ENCODE results near the gene ILDR1. TPM values are rescaled to one million over a fixed set of nuclear protein-coding genes. Genes with fewer than 3 reads are reported as not detected.

The ILDR1 gene
- polyA plus RNA-seq, 1 donor from 2014 or later: not detected

DNA sequence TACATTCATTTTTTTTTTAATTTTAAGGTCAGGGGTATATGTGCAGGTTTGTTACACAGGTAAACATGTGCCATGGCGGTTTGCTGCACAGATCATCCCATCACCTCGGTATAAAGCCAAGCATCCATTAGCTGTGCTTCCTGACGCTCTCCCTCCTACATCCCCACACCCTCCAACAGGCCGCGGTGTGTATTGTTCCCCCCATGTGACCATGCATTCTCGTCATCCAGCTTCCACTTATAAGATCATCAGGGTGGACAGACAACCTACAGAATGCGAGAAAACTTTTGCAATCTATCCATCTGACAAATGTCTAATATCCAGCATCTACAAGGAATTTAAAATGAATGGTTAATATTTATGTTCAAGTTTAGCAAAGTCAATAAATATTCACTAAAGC is 19.4 kb downstream of the ILDR1 start:
- Histone ChIP-seq H3F3A (ENCODE audit: insufficient read depth, low read length, poor library complexity, severe bottlenecking) (no peaks in the 10 kb centered on the region), H3K36me3 (ENCODE audit: insufficient read depth, low read length) (no peaks in the 10 kb centered on the region), H3K27ac (ENCODE audit: low read length) (no peak overlapping the region), H3K4me2 (ENCODE audit: low read length) (no peak overlapping the region), H3K9me2 (ENCODE audit: insufficient read depth, low read length) (no peaks in the 10 kb centered on the region), H3K9me3 (ENCODE audit: low read length) (no peaks in the 10 kb centered on the region), H3K79me2 (replicated peaks; ENCODE audit: insufficient read depth, low read length) (no peaks in the 10 kb centered on the region), H3K9ac (ENCODE audit: low read length) (no peak overlapping the region), H2AFZ (ENCODE audit: low read depth, low read length) (no peak overlapping the region), H3K4me3 (ENCODE audit: low read length) (no peak overlapping the region), H4K20me1 (ENCODE audit: insufficient read depth) (no peaks in the 10 kb centered on the region), H3K27me3 (ENCODE audit: insufficient read depth, low read depth, low read length) (no peaks in the 10 kb centered on the region)
- TF ChIP-seq, protein P1, sequence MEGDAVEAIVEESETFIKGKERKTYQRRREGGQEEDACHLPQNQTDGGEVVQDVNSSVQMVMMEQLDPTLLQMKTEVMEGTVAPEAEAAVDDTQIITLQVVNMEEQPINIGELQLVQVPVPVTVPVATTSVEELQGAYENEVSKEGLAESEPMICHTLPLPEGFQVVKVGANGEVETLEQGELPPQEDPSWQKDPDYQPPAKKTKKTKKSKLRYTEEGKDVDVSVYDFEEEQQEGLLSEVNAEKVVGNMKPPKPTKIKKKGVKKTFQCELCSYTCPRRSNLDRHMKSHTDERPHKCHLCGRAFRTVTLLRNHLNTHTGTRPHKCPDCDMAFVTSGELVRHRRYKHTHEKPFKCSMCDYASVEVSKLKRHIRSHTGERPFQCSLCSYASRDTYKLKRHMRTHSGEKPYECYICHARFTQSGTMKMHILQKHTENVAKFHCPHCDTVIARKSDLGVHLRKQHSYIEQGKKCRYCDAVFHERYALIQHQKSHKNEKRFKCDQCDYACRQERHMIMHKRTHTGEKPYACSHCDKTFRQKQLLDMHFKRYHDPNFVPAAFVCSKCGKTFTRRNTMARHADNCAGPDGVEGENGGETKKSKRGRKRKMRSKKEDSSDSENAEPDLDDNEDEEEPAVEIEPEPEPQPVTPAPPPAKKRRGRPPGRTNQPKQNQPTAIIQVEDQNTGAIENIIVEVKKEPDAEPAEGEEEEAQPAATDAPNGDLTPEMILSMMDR (IDR thresholded peaks at IDR 0.05; ENCODE audit: poor library complexity, severe bottlenecking): no peak
- TF ChIP-seq EZH2 (IDR thresholded peaks at IDR 0.05; ENCODE audit: borderline replicate concordance, insufficient read depth, low read length, poor library complexity, severe bottlenecking) (no peak), EP300 (conservative IDR thresholded peaks at IDR 0.05; ENCODE audit: poor library complexity, severe bottlenecking) (no peak), RAD21 (conservative IDR thresholded peaks at IDR 0.05) (no peak), POLR2AphosphoS5 (IDR thresholded peaks at IDR 0.05) (no peak), SMC3 (conservative IDR thresholded peaks at IDR 0.05; ENCODE audit: poor library complexity) (no peak), MXI1 (conservative IDR thresholded peaks at IDR 0.05; ENCODE audit: poor library complexity, severe bottlenecking) (no peak), TAF1 (IDR thresholded peaks at IDR 0.05; ENCODE audit: low read depth) (no peak)
- TF ChIP-seq, protein P2, sequence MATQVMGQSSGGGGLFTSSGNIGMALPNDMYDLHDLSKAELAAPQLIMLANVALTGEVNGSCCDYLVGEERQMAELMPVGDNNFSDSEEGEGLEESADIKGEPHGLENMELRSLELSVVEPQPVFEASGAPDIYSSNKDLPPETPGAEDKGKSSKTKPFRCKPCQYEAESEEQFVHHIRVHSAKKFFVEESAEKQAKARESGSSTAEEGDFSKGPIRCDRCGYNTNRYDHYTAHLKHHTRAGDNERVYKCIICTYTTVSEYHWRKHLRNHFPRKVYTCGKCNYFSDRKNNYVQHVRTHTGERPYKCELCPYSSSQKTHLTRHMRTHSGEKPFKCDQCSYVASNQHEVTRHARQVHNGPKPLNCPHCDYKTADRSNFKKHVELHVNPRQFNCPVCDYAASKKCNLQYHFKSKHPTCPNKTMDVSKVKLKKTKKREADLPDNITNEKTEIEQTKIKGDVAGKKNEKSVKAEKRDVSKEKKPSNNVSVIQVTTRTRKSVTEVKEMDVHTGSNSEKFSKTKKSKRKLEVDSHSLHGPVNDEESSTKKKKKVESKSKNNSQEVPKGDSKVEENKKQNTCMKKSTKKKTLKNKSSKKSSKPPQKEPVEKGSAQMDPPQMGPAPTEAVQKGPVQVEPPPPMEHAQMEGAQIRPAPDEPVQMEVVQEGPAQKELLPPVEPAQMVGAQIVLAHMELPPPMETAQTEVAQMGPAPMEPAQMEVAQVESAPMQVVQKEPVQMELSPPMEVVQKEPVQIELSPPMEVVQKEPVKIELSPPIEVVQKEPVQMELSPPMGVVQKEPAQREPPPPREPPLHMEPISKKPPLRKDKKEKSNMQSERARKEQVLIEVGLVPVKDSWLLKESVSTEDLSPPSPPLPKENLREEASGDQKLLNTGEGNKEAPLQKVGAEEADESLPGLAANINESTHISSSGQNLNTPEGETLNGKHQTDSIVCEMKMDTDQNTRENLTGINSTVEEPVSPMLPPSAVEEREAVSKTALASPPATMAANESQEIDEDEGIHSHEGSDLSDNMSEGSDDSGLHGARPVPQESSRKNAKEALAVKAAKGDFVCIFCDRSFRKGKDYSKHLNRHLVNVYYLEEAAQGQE (IDR thresholded peaks at IDR 0.05; ENCODE audit: borderline replicate concordance): no peak

DNA sequence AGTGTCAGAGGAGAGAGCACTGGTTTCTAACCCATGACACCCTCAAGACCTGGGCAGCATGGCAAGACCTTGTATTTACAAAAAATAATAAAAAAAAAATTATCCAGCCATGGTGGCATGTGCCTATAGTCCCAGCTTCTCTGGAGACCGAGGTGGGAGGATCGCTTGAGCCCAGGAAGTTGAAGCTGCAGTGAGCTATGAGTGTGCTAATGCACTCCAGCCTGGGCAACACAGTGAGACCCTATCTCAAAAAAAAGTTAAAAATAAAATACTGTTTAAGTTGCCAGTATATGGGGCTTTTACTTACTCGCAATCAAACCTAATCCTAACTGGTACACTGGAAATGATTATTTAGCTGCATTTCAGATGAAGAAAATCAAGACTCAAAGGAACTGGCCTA is 20.2 kb downstream of the ILDR1 start:
- no peaks in the 10 kb centered on the region for H3F3A ChIP-seq (ENCODE audit: insufficient read depth, low read length, poor library complexity, severe bottlenecking)
- H3K27ac ChIP-seq (ENCODE audit: low read length): no peak overlapping the region
- no peak overlapping the region for H3K4me2 ChIP-seq (ENCODE audit: low read length)
- no peaks in the 10 kb centered on the region for H3K9me2 ChIP-seq (ENCODE audit: insufficient read depth, low read length)
- no peaks in the 10 kb centered on the region for H4K20me1 ChIP-seq (ENCODE audit: insufficient read depth)
- H3K9ac ChIP-seq (ENCODE audit: low read length): no peak overlapping the region
- H3K9me3 ChIP-seq (ENCODE audit: low read length): no peaks in the 10 kb centered on the region
- TF ChIP-seq, protein P1 (IDR thresholded peaks at IDR 0.05; ENCODE audit: poor library complexity, severe bottlenecking): no peak
- TF ChIP-seq, protein P2 (IDR thresholded peaks at IDR 0.05; ENCODE audit: borderline replicate concordance): no peak
- TF ChIP-seq MXI1 (conservative IDR thresholded peaks at IDR 0.05; ENCODE audit: poor library complexity, severe bottlenecking): no peak
- TF ChIP-seq RAD21 (conservative IDR thresholded peaks at IDR 0.05): no peak
- no peak for TF ChIP-seq EP300 (conservative IDR thresholded peaks at IDR 0.05; ENCODE audit: poor library complexity, severe bottlenecking)
- no peak for TF ChIP-seq POLR2AphosphoS5 (IDR thresholded peaks at IDR 0.05)
- no peak for TF ChIP-seq TAF1 (IDR thresholded peaks at IDR 0.05; ENCODE audit: low read depth)
- no peak for TF ChIP-seq EZH2 (IDR thresholded peaks at IDR 0.05; ENCODE audit: borderline replicate concordance, insufficient read depth, low read length, poor library complexity, severe bottlenecking)
- TF ChIP-seq SMC3 (conservative IDR thresholded peaks at IDR 0.05; ENCODE audit: poor library complexity): no peak
- no peaks in the 10 kb centered on the region for H3K36me3 ChIP-seq (ENCODE audit: insufficient read depth, low read length)
- no peaks in the 10 kb centered on the region for H3K27me3 ChIP-seq (ENCODE audit: insufficient read depth, low read depth, low read length)
- no peak overlapping the region for H3K4me3 ChIP-seq (ENCODE audit: low read length)
- no peaks in the 10 kb centered on the region for H3K79me2 ChIP-seq (replicated peaks; ENCODE audit: insufficient read depth, low read length)
- no peak overlapping the region for H2AFZ ChIP-seq (ENCODE audit: low read depth, low read length)

Data from neural cell (in vitro differentiated cells).